Tibial nerve (tissue), 4 donors: ENCODE results near the gene PSG6. TPM values are rescaled to one million over a fixed set of nuclear protein-coding genes. Genes with fewer than 3 reads are reported as not detected.
A peak's percentile ranks its signal among the peaks of the same experiment; 100 is the strongest.
"Not testable (repeated sequence)": the region's sequence is repeated elsewhere in the genome, so short reads cannot be mapped to it uniquely, and the experiment has no call there.

Experiments
- DNase-seq, 2 donors: peaks; one replicate each; pipeline ENCODE4 v3.0.0-alpha.2; 2019; ENCODE audit warnings: low spot score in 2 of 2
- H3K27ac ChIP-seq, 4 donors: fragments of 200-600 bp; sonication (generic) in 3 of 4; one replicate each; pipeline ENCODE4 v1.5.1; 2017 to 2019; ENCODE audit warnings: mild to moderate bottlenecking in 1 of 4
- H3K27me3 ChIP-seq, 2 donors: fragments of 200-600 bp; sonication (generic) in 1 of 2; one replicate each; pipeline versions ENCODE4 v1.5.1 to v1.6.0; 2017 to 2019
- H3K36me3 ChIP-seq, 3 donors: fragments of 200-600 bp; sonication (generic); one replicate each; pipeline ENCODE4 v1.5.1; 2018 to 2019
- H3K4me1 ChIP-seq, 4 donors: fragments of 200-600 bp; sonication (generic) in 3 of 4; one replicate each; pipeline ENCODE4 v1.5.1; 2017 to 2019
- H3K4me3 ChIP-seq, 4 donors: fragments of 200-600 bp; sonication (generic) in 3 of 4; one replicate each; pipeline ENCODE4 v1.5.1; 2017 to 2019; ENCODE audit warnings: mild to moderate bottlenecking in 1 of 4, moderate library complexity in 1 of 4
- H3K9me3 ChIP-seq, 4 donors: fragments of 200-600 bp; sonication (generic) in 3 of 4; one replicate each; pipeline ENCODE4 v1.5.1; 2017 to 2019
- EP300 ChIP-seq, 2 donors: sonication (generic); formaldehyde crosslinking; IDR thresholded peaks; one replicate each; pipeline ENCODE4 v1.6.1; 2017; ENCODE audit warnings: antibody characterized with exemption in 2 of 2, mild to moderate bottlenecking in 1 of 2
- POLR2A ChIP-seq, 2 donors: fragments of 450-650 bp; IDR thresholded peaks; one replicate each; pipeline ENCODE4 v1.6.1; 2017; ENCODE audit warnings: antibody characterized with exemption in 2 of 2, mild to moderate bottlenecking in 2 of 2, moderate library complexity in 2 of 2
- WGBS, 2 donors: methylation state at CpG; one replicate each; pipeline ENCODE4 v1.1.5; 2018; 5-methylcytosine and 5-hydroxymethylcytosine counted together
- total RNA-seq, 4 donors: library from RNA; depleted of rRNA; stranded (reverse); fragments of >200 nt; gene quantifications; one replicate each; pipeline ENCODE4 v1.1.0, GENCODE V29; 2016
- TF ChIP-seq, protein P1 (sequence below), 5 experiments: fragments of 200-600 bp in 3 of 5; fragments of 450-650 bp in 2 of 5; sonication (generic) in 3 of 5; IDR thresholded peaks; one replicate each; pipeline ENCODE4 v1.5.1; 2016 to 2019; ENCODE audit warnings: antibody characterized with exemption in 5 of 5, mild to moderate bottlenecking in 3 of 5, moderate library complexity in 2 of 5

Gene PSG6
- total RNA-seq, 4 donors from 2014 or later = not detected

DNA sequence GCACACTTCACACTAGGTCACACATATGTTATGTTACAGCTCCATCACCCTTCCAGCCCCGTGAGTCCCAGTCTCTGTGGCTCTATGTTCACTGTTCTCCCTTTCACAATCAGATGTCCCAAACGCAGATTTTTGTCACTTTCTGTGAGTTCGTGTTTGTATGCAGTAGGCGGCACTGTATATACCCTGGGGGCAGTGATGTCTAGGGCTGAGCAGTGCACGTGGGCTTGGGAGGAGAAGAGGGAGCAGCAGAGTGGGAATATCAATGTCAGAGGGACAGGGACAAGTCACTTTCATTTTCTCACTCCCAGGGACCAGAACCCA, 60.2 kb downstream of the PSG6 start:
- no peak for TF ChIP-seq POLR2A (IDR thresholded peaks at IDR 0.05)
- TF ChIP-seq EP300 (IDR thresholded peaks at IDR 0.05) = no peak
- TF ChIP-seq, protein P1, sequence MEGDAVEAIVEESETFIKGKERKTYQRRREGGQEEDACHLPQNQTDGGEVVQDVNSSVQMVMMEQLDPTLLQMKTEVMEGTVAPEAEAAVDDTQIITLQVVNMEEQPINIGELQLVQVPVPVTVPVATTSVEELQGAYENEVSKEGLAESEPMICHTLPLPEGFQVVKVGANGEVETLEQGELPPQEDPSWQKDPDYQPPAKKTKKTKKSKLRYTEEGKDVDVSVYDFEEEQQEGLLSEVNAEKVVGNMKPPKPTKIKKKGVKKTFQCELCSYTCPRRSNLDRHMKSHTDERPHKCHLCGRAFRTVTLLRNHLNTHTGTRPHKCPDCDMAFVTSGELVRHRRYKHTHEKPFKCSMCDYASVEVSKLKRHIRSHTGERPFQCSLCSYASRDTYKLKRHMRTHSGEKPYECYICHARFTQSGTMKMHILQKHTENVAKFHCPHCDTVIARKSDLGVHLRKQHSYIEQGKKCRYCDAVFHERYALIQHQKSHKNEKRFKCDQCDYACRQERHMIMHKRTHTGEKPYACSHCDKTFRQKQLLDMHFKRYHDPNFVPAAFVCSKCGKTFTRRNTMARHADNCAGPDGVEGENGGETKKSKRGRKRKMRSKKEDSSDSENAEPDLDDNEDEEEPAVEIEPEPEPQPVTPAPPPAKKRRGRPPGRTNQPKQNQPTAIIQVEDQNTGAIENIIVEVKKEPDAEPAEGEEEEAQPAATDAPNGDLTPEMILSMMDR (IDR thresholded peaks at IDR 0.05) = no peak

DNA sequence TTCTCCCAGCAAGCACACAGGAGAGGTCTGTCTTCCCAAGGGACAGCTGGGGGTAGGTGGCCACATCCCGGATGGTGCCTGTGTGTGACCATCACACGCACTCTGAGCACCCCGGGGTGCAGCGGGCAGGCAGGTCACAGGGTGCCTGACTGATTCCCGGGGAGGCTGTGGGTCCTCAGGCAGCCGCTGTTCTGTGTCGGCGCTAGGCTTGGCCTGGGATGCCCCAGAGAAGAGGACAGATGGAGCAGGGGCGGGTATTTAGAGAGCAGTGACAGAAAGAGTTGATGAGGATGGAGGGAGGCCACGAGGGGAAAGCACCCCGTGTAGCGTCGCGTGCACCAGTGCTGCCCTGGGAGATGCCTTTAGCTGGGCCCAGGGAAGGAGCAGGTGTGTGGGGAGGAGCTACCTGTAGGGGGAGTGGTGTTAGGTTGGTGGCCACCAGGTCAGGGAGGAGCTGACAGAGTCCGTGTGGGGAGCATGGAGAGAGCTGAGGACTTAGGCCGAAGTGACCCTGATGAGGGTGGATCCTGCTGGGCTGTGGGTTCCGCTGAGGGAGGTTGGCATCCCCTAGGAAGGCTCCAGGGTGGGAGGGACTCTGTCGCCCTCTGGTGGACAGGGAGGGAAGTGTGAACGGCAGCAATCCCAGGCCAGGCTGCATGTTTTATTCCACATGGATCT, 60.7 kb downstream of the PSG6 start:
- not testable (repeated sequence) for H3K36me3 ChIP-seq, DNase-seq, H3K4me1 ChIP-seq, H3K27ac ChIP-seq, H3K4me3 ChIP-seq, H3K27me3 ChIP-seq, H3K9me3 ChIP-seq
- WGBS, 2 donors = 74 to 81% methylated on average over 19 of the region's 19 CpGs
- TF ChIP-seq, protein P1 (IDR thresholded peaks at IDR 0.05) = peak in 3 of 5 experiments; percentile 16 to 24 (median 18)

More for the DNA sequence above, 60.2 kb downstream of the PSG6 start:
- DNase-seq = no peak
- 62 to 77% methylated on average over 5 of the region's 5 CpGs for WGBS, 2 donors
- H3K27me3 ChIP-seq = no peaks in the 10 kb centered on the region
- no peak overlapping the region for H3K4me3 ChIP-seq
- H3K36me3 ChIP-seq = no peaks in the 10 kb centered on the region
- H3K9me3 ChIP-seq = no peaks in the 10 kb centered on the region
- H3K27ac ChIP-seq = no peak overlapping the region
- no peaks in the 10 kb centered on the region for H3K4me1 ChIP-seq

DNA sequence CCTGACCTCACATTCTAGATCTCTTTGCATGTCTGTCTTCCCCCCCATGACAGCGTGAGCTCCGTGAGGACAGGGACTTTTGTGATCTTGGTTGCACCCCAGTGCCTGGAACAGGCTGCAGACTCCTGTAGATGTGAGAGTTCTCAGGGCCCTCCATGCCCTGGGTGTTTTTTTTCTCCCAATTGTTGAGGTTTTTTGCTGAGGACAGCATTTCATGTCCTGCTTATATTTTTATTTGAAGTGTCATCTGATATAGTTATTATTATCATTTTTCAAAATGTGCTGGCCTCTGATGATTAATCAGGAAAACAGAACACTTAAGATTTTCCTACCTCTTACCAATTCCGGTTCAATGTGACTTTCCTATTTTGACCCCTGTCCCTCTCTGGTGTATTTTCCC, 62.9 kb downstream of the PSG6 start:
- whole genome bisulfite sequencing, 2 donors = 78 to 80% methylated on average over 3 of the region's 3 CpGs
- not testable (repeated sequence) for H3K4me1 ChIP-seq, H3K27ac ChIP-seq, H3K27me3 ChIP-seq, H3K4me3 ChIP-seq, H3K9me3 ChIP-seq, H3K36me3 ChIP-seq, DNase-seq

DNA sequence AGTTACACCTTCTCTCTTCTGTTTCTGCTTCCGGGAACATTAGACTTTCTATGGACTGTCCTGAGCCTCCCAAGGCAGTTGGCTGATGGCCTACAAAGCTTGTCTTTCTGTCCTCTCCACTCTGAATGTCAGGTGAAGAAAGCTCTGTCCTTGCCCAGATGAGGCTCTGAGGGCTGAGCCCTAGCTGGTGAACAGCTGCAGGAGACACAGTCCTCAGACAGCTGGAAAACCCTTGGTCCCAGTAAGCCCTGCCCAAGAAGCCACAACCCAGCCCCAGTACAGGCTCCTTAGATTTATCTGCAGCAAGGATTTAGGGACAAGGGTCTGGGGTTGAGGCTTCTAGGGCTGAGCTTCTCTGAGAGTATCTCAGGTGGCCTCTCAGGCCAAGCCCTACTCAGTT, 64.5 kb downstream of the PSG6 start:
- not testable (repeated sequence) for DNase-seq, H3K27me3 ChIP-seq, H3K9me3 ChIP-seq, H3K27ac ChIP-seq, H3K4me3 ChIP-seq, H3K4me1 ChIP-seq, H3K36me3 ChIP-seq
- WGBS, 2 donors = 85 to 90% methylated on average over 1 of the region's 1 CpG

DNA sequence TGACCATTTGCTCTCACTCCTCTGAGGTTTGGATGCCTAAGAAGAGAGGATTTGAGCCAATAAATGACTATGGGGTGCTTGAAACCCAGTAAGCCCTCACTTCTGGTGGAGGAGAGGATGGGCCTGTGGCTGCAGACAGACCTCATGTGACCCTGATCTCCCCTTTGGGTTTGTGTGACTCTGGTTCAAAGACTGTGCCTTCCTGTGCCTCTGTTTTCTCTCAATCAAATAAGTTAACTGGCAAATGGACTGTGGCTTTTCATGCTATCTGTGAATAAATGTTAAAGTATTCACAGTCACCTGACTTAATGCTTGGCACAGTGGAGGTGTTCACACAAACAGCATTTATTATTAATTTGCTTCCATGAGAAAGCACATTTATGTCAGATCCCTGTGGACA, 64.9 kb downstream of the PSG6 start:
- not testable (repeated sequence) for H3K27ac ChIP-seq, H3K4me1 ChIP-seq, H3K27me3 ChIP-seq, H3K4me3 ChIP-seq, H3K9me3 ChIP-seq, H3K36me3 ChIP-seq, DNase-seq

Other genes starting within 250 kb of the PSG6 start
- gene PSG3, start 177.4 kb downstream of the PSG6 start, total RNA-seq = not detected
- not detected for gene PSG8, start 152.2 kb downstream of the PSG6 start, total RNA-seq
- not detected for gene PSG1, start 38.2 kb downstream of the PSG6 start, total RNA-seq
- gene PSG7, start 19.3 kb upstream of the PSG6 start, total RNA-seq = not detected
- gene PSG11, start 108.6 kb upstream of the PSG6 start, total RNA-seq = not detected
- gene PSG2, start 164.8 kb upstream of the PSG6 start, total RNA-seq = not detected